K562 (cell line): ENCODE data around the gene UBE2O. TPM values are rescaled to one million over a fixed set of nuclear protein-coding genes. Genes with fewer than 3 reads are reported as not detected.

Experiments
- CBX1 ChIP-seq: sonication (generic); IDR thresholded peaks from 2 replicates; pipeline ENCODE4 v1.6.1; 2016; ENCODE audit warnings: antibody characterized with exemption, low read depth, mild to moderate bottlenecking
- FOS ChIP-seq: IDR thresholded peaks from 3 replicates; pipeline ENCODE4 v1.6.1; 2011; ENCODE audit not compliant: insufficient read length; ENCODE audit errors: extremely low read depth
- FOXM1 ChIP-seq, 2 experiments: fragments of 450-650 bp in 1 of 2; sonication (generic) in 1 of 2; formaldehyde crosslinking in 1 of 2; IDR thresholded peaks; 2 replicates each; pipeline versions ENCODE4 v1.6.1 to v1.9.0; 2017 to 2022; ENCODE audit warnings: low read depth in 2 of 2, mild to moderate bottlenecking in 2 of 2, missing genetic modification reagents in 1 of 2, moderate library complexity in 1 of 2
- GABPB1 ChIP-seq: sonication (generic); formaldehyde crosslinking; IDR thresholded peaks from 2 replicates; pipeline ENCODE4 v1.8.0; 2022; ENCODE audit warnings: mild to moderate bottlenecking, missing genetic modification reagents
- HDAC1 ChIP-seq, 2 experiments: fragments of 450-650 bp; IDR thresholded peaks; 2 replicates each; pipeline ENCODE4 v1.6.1; 2016 to 2017; ENCODE audit warnings: inconsistent platforms in 1 of 2, mild to moderate bottlenecking in 1 of 2, moderate library complexity in 1 of 2
- KLF6 ChIP-seq: fragments of 250-450 bp; sonication (Bioruptor Pico); IDR thresholded peaks from 2 replicates; pipeline ENCODE4 v1.4.0; 2020; ENCODE audit warnings: mild to moderate bottlenecking, moderate library complexity, borderline replicate concordance
- MYC ChIP-seq, 2 experiments: fragments of 250-450 bp in 1 of 2; sonication (Bioruptor Pico) in 1 of 2; IDR thresholded peaks; 2 replicates each; pipeline versions ENCODE4 v1.5.1 to v1.6.1; 2012 to 2021; ENCODE audit warnings: low read depth in 2 of 2, borderline replicate concordance in 1 of 2, improper control_type of control experiment in 1 of 2, low read length in 1 of 2, mild to moderate bottlenecking in 1 of 2, moderate library complexity in 1 of 2
- PHF8 ChIP-seq: fragments of 200-600 bp; sonication (generic); IDR thresholded peaks from 2 replicates; pipeline ENCODE4 v1.6.1; 2012; ENCODE audit warnings: mixed run types, mild to moderate bottlenecking, inconsistent platforms, low read length, moderate library complexity, borderline replicate concordance
- VEZF1 ChIP-seq: fragments of 200-800 bp; sonication (Bioruptor generic); IDR thresholded peaks from 2 replicates; pipeline ENCODE4 v1.6.1; 2017; ENCODE audit warnings: missing genetic modification characterization, missing compliant biosample characterization
- ZBTB7A ChIP-seq: IDR thresholded peaks from 2 replicates; pipeline ENCODE4 v1.6.1; 2011; ENCODE audit warnings: low read depth, mild to moderate bottlenecking, low read length, moderate library complexity, borderline replicate concordance; ENCODE audit not compliant: control insufficient read depth
- ZBTB9 ChIP-seq: fragments of 450-650 bp; formaldehyde crosslinking; IDR thresholded peaks from 2 replicates; pipeline ENCODE4 v1.4.0; 2020; ENCODE audit warnings: mild to moderate bottlenecking, moderate library complexity
- ZNF316 ChIP-seq: fragments of 450-650 bp; IDR thresholded peaks from 2 replicates; pipeline ENCODE4 v1.6.1; 2016
- ZNF518B ChIP-seq: fragments of 250-450 bp; sonication (Bioruptor Pico); IDR thresholded peaks from 2 replicates; pipeline ENCODE4 v1.5.0; 2021; ENCODE audit warnings: mild to moderate bottlenecking, moderate library complexity
- polyA plus RNA-seq, 8 experiments: library from polyadenylated mRNA; depleted of rRNA in 4 of 8; stranded (reverse) in 5 of 8; unstranded in 3 of 8; fragments of >200 nt; fragmentation: Nextera tagmentation in 2 of 8; fragmentation: Illumina TruSeq in 1 of 8; extraction: Ambion mirVana in 2 of 8; extraction: Trizol in 1 of 8; gene quantifications; 2 replicates each; pipeline versions ENCODE4 v1.2.1 to v1.2.3, GENCODE V29; 2011 to 2014; ENCODE audit warnings: inconsistent platforms in 1 of 8, missing spikeins in 1 of 8
- total RNA-seq, 7 experiments: library from RNA; depleted of rRNA in 6 of 7; stranded (reverse); fragments of >200 nt in 6 of 7; fragmentation: Illumina TruSeq in 2 of 7; extraction: Trizol in 2 of 7; gene quantifications; 2 replicates each; pipeline versions ENCODE4 v1.2.1 to v1.2.3, GENCODE V29; 2011 to 2021; ENCODE audit warnings: low replicate concordance in 1 of 7
- TF ChIP-seq, protein P1 (sequence below): sonication (generic); formaldehyde crosslinking; IDR thresholded peaks from 2 replicates; pipeline ENCODE4 v1.5.0; 2020; ENCODE audit warnings: missing genetic modification reagents
- TF ChIP-seq, protein P2 (sequence below): fragments of 450-650 bp; IDR thresholded peaks from 2 replicates; pipeline ENCODE4 v1.6.1; 2018; ENCODE audit warnings: mild to moderate bottlenecking, low read depth; ENCODE audit not compliant: partially characterized antibody
- TF ChIP-seq, protein P3 (sequence below): fragments of 450-650 bp; formaldehyde crosslinking; IDR thresholded peaks from 2 replicates; pipeline ENCODE4 v1.4.0; 2022; ENCODE audit warnings: missing genetic modification characterization

The UBE2O gene
- total and polyA plus RNA-seq, 9 of the 15 experiments (the other 6 are each of a cell fraction or from before 2014, with no cell fraction given), result 1.6 to 39.7 (median 13.3) TPM

DNA sequence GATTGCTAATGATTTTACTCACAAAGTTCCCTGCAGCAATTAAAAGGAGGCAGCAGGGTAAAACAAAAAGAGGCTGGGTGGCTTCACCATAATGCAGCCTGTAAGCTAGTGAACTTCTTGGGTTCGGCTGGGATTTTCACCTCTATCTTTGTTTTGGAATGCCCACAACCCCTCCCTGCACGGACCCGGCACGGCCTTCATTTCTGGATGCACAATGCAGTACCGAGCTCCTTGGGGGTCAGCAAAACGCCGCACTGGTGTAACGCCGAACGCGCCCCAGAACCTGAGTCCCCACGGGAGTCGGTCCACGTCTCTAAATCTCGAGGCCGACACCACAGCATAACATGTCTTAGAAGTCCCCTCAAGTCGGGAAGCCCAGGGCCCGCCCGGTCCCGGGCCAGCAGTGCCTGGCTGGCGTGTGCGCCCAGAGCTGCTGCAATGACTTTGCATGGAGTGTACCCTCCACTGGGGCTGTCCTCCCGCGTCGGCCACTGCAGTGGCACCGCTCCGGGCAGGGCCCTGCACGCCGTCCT is 759 bp downstream of the UBE2O start (continued):
- TF ChIP-seq ZNF518B (CRISPR knock-in tag) (no peak), ZBTB9 (CRISPR knock-in tag) (no peak), CBX1 (no peak), VEZF1 (CRISPR knock-in tag) (0 out of 2 replicates have a peak, but pooled peaks have one; percentile 27), ZNF316 (no peak), FOXM1 (IDR thresholded peaks at IDR 0.05; ENCODE audit: low read depth) (no peak), FOXM1 (CRISPR knock-in tag; IDR thresholded peaks at IDR 0.05; ENCODE audit: low read depth) (0 out of 2 replicates have a peak, but pooled peaks have one; percentile 30), MYC (IDR thresholded peaks at IDR 0.05; ENCODE audit: low read depth, low read length) (0 out of 2 replicates have a peak, but pooled peaks have one; percentile 5), MYC (CRISPR knock-in tag; IDR thresholded peaks at IDR 0.05; ENCODE audit: borderline replicate concordance, low read depth) (no peak), PHF8 (no peak), FOS (no peak), GABPB1 (peak; percentile 43; the same call in 1 of the 2 replicates), ZBTB7A (peak; percentile 45; the same call in 1 of the 2 replicates), HDAC1 (IDR thresholded peaks at IDR 0.05) (0 out of 4 replicates have a peak, but pooled peaks of 1 of the 2 experiments have one; percentile 10), KLF6 (CRISPR knock-in tag) (no peak)
- TF ChIP-seq, protein P1, sequence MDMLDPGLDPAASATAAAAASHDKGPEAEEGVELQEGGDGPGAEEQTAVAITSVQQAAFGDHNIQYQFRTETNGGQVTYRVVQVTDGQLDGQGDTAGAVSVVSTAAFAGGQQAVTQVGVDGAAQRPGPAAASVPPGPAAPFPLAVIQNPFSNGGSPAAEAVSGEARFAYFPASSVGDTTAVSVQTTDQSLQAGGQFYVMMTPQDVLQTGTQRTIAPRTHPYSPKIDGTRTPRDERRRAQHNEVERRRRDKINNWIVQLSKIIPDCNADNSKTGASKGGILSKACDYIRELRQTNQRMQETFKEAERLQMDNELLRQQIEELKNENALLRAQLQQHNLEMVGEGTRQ (CRISPR knock-in tag), result no peak
- TF ChIP-seq, protein P2, sequence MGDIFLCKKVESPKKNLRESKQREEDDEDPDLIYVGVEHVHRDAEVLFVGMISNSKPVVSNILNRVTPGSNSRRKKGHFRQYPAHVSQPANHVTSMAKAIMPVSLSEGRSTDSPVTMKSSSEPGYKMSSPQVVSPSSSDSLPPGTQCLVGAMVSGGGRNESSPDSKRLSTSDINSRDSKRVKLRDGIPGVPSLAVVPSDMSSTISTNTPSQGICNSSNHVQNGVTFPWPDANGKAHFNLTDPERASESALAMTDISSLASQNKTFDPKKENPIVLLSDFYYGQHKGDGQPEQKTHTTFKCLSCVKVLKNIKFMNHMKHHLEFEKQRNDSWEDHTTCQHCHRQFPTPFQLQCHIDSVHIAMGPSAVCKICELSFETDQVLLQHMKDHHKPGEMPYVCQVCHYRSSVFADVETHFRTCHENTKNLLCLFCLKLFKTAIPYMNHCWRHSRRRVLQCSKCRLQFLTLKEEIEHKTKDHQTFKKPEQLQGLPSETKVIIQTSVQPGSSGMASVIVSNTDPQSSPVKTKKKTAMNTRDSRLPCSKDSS, result no peak
- TF ChIP-seq, protein P3, sequence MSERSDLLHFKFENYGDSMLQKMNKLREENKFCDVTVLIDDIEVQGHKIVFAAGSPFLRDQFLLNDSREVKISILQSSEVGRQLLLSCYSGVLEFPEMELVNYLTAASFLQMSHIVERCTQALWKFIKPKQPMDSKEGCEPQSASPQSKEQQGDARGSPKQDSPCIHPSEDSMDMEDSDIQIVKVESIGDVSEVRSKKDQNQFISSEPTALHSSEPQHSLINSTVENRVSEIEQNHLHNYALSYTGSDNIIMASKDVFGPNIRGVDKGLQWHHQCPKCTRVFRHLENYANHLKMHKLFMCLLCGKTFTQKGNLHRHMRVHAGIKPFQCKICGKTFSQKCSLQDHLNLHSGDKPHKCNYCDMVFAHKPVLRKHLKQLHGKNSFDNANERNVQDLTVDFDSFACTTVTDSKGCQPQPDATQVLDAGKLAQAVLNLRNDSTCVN (CRISPR knock-in tag), result no peak
